SU-DHL-6 (cell line): ENCODE results near the gene RRM2.

Experiments used
- H2AFZ ChIP-seq: fragments of 200-600 bp; sonication (generic); 2 replicates; pipeline ENCODE4 v1.6.1; 2014; ENCODE audit warnings: low read depth, mild to moderate bottlenecking, moderate library complexity, mixed read lengths, antibody characterized with exemption, low read length; ENCODE audit not compliant: severe bottlenecking
- H3F3A ChIP-seq: fragments of 200-600 bp; shearing (Covaris generic); 2 replicates; pipeline ENCODE4 v1.6.0; 2016; ENCODE audit warnings: antibody characterized with exemption, mild to moderate bottlenecking; ENCODE audit not compliant: insufficient read depth
- H3K27ac ChIP-seq: fragments of 200-600 bp; sonication (generic); 2 replicates; pipeline ENCODE4 v1.5.1; 2016; ENCODE audit warnings: low read depth, mild to moderate bottlenecking, low read length, moderate library complexity, mixed read lengths
- H3K27me3 ChIP-seq: fragments of 200-600 bp; sonication (generic), shearing (Covaris generic); 2 replicates; pipeline ENCODE4 v1.6.0; 2014; ENCODE audit warnings: mild to moderate bottlenecking, low read length
- H3K36me3 ChIP-seq: fragments of 200-600 bp; sonication (generic); 2 replicates; pipeline ENCODE4 v1.6.1; 2014; ENCODE audit warnings: mild to moderate bottlenecking, low read length, mixed read lengths
- H3K4me2 ChIP-seq: fragments of 300-600, 200-600 bp; shearing (Covaris generic), sonication (generic); 2 replicates; pipeline ENCODE4 v1.6.0; 2014; ENCODE audit warnings: low read length, low read depth, mild to moderate bottlenecking; ENCODE audit not compliant: poor library complexity, severe bottlenecking
- H3K4me3 ChIP-seq: fragments of 200-600 bp; sonication (generic); 2 replicates; pipeline ENCODE4 v1.5.1; 2014; ENCODE audit warnings: antibody characterized with exemption, low read length, mild to moderate bottlenecking, mixed read lengths; ENCODE audit not compliant: insufficient read depth, poor library complexity, severe bottlenecking
- H3K79me2 ChIP-seq: fragments of 200-600 bp; sonication (generic); 2 replicates; pipeline ENCODE4 v1.6.1; 2014; ENCODE audit warnings: mild to moderate bottlenecking, low read length, moderate library complexity; ENCODE audit not compliant: insufficient read depth
- H3K9ac ChIP-seq: fragments of 200-600 bp; sonication (generic); 2 replicates; pipeline ENCODE4 v1.7.0; 2014; ENCODE audit warnings: mild to moderate bottlenecking, low read length
- H3K9me2 ChIP-seq: fragments of 200-600 bp; sonication (generic); replicated peaks from 2 replicates; pipeline ENCODE4 v1.6.1; 2014; ENCODE audit warnings: low read length; ENCODE audit not compliant: insufficient read depth
- H3K9me3 ChIP-seq: fragments of 200-600 bp; sonication (generic); 2 replicates; pipeline ENCODE4 v1.6.1; 2014; ENCODE audit warnings: low read length, mixed read lengths; ENCODE audit not compliant: insufficient read depth
- H4K20me1 ChIP-seq: fragments of 200-600 bp; sonication (generic); 2 replicates; pipeline ENCODE4 v1.6.1; 2014; ENCODE audit warnings: low read depth, mild to moderate bottlenecking, antibody characterized with exemption, low read length, moderate library complexity, mixed read lengths
- EZH2phosphoT487 ChIP-seq: fragments of 200-600 bp; sonication (generic), shearing (Covaris generic); conservative IDR thresholded peaks from 2 replicates; pipeline ENCODE4 v1.6.1; 2018; ENCODE audit warnings: mild to moderate bottlenecking, antibody characterized with exemption, low read length, moderate library complexity, mixed read lengths
- TF ChIP-seq, protein P1 (sequence below): fragments of 200-600 bp; sonication (generic); IDR thresholded peaks from one replicate; pipeline ENCODE4 v1.5.1; 2017; ENCODE audit warnings: antibody characterized with exemption, mild to moderate bottlenecking, low read length, moderate library complexity; ENCODE audit not compliant: insufficient read depth, poor library complexity, severe bottlenecking

RRM2 gene

DNA sequence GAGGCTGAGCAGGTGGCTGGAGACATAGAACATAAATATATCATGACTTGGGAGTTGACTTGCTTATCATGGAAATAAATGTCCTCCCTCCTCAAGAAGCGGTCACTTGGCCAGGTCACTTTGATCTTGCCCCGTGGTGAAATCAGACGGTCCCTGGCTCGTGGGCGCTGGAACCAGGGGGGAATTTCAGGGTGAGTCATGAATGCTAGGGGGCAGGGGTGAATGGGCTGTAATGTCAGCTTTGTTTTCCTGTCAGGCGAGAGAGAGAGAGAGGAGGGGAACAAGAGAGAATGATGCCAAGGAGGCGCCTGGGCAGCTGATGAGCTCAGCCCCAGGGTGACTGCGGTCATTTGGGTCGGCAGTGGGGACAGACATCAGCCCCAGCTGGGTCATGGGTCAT, 47.7 kb downstream of the RRM2 start:
- no peaks in the 10 kb centered on the region for H4K20me1 ChIP-seq
- no peaks in the 10 kb centered on the region for H3K27me3 ChIP-seq
- no peaks in the 10 kb centered on the region for H3K9me2 ChIP-seq
- H3K27ac ChIP-seq, result no peak overlapping the region
- no peaks in the 10 kb centered on the region for H3K9me3 ChIP-seq
- H3K4me3 ChIP-seq, result no peak overlapping the region
- no peaks in the 10 kb centered on the region for H3K36me3 ChIP-seq
- H3F3A ChIP-seq, result no peaks in the 10 kb centered on the region
- H3K79me2 ChIP-seq, result no peaks in the 10 kb centered on the region
- no peak overlapping the region for H3K4me2 ChIP-seq
- H3K9ac ChIP-seq, result no peak overlapping the region
- no peak for TF ChIP-seq EZH2phosphoT487
- TF ChIP-seq, protein P1, sequence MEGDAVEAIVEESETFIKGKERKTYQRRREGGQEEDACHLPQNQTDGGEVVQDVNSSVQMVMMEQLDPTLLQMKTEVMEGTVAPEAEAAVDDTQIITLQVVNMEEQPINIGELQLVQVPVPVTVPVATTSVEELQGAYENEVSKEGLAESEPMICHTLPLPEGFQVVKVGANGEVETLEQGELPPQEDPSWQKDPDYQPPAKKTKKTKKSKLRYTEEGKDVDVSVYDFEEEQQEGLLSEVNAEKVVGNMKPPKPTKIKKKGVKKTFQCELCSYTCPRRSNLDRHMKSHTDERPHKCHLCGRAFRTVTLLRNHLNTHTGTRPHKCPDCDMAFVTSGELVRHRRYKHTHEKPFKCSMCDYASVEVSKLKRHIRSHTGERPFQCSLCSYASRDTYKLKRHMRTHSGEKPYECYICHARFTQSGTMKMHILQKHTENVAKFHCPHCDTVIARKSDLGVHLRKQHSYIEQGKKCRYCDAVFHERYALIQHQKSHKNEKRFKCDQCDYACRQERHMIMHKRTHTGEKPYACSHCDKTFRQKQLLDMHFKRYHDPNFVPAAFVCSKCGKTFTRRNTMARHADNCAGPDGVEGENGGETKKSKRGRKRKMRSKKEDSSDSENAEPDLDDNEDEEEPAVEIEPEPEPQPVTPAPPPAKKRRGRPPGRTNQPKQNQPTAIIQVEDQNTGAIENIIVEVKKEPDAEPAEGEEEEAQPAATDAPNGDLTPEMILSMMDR, result no peak
- H2AFZ ChIP-seq, result no peak overlapping the region

DNA sequence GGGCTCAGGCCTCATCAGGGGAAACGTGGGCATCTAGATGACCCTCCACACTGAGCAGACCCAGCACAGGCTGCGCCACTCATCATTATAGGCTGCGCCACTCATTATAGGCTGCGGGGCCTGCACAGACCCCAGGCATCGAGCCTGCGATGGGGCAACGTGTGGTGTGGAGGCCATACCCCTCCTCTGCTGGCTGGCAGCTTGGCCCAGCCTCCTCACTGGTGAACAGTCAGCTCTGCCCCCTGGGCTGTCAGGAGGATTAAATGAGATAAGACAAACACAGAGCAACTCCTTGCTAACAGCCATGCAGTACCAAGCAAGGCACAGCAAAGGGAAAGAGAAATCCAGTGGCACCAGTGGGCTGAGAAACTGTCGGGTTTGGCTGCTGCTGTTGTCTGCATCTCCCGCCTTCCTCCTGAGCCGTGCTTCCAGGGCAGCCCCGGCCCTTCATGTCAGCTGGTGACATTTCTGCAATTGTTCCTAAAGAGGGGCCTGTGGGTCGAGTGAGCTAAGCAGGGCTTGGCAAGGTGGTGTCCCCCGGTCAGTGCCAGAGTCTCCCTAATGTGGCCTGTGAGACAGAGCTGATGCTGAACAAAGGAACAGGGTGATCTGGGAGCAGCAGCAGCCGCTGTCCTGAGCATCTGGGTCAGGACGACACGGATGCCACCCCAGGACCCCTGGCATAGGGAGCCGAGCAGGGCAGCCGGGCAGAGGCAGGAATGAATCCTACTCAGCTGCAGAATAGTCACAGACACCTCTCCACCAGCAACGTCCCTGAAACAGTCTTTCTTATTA, 48.7 kb downstream of the RRM2 start:
- Histone ChIP-seq H3K9ac (no peak overlapping the region), H3K27ac (no peak overlapping the region), H4K20me1 (no peaks in the 10 kb centered on the region), H2AFZ (no peak overlapping the region), H3K9me2 (no peaks in the 10 kb centered on the region), H3K9me3 (no peaks in the 10 kb centered on the region), H3K27me3 (no peaks in the 10 kb centered on the region), H3K79me2 (no peaks in the 10 kb centered on the region), H3K4me3 (no peak overlapping the region), H3F3A (no peaks in the 10 kb centered on the region), H3K4me2 (no peak overlapping the region), H3K36me3 (no peaks in the 10 kb centered on the region)
- TF ChIP-seq, protein P1, result no peak
- no peak for TF ChIP-seq EZH2phosphoT487

DNA sequence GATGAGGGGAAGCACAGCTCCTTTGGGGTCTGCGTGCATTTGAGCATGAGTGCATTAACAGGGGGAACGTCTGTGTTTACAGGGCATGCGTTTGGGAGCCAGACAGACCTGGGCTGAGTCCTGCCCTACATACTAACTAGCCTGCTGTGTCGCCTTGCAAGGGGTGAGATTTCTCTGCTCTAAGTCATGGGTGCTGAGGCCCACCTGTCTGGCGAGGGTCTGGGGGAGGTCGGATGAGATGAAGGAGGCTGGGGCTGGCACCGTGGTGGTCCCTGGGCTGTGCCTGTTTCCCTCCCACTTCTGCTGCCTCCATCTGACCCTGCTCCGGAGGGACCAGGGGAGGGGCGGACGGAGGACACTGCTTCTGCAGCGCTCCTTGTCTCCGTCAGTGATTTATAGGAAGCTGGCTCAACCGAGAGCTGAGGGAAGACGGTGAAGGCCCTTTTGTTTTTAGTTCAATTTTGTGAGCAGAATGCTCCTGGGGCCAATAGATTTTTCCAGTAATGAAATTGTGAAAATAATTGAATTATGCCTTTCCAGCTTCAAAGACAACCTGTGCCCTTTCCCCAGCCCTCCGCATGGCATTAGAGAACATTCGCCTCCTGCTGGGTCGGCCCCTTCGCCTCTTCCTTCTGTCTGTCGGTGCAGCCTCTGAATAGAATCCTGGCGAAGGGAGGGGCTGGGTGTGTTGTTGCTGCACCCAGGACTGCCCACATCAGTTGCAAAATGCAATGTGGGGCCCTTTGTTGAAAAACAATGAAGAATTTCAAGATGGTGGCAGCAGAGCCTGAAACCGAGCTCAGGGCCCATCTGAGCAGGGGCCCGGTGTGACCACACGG, 49.7 kb downstream of the RRM2 start:
- Histone ChIP-seq H3F3A (no peaks in the 10 kb centered on the region), H3K27ac (no peak overlapping the region), H3K36me3 (no peaks in the 10 kb centered on the region), H3K9me3 (no peaks in the 10 kb centered on the region), H4K20me1 (no peaks in the 10 kb centered on the region), H2AFZ (no peak overlapping the region), H3K4me3 (no peak overlapping the region), H3K79me2 (no peaks in the 10 kb centered on the region), H3K27me3 (no peaks in the 10 kb centered on the region), H3K9me2 (no peaks in the 10 kb centered on the region), H3K9ac (no peak overlapping the region), H3K4me2 (no peak overlapping the region)
- TF ChIP-seq, protein P1, result no peak
- no peak for TF ChIP-seq EZH2phosphoT487
